IMR-90 (cell line): ENCODE data around the gene IFRD2. TPM values are rescaled to one million over a fixed set of nuclear protein-coding genes. Genes with fewer than 3 reads are reported as not detected.
A peak's percentile ranks its signal among the peaks of the same experiment; 100 is the strongest.

Experiments used
- ATAC-seq: fragments of 200-7000 bp; cut with Tn5 transposase; 2 replicates; pipeline ENCODE4 v1.9.1; 2020; ENCODE audit warnings: low read depth, mild to moderate bottlenecking, moderate library complexity
- BruUV-seq: library from RNA; stranded (reverse); fragments of 400-500 nt; replicated peaks from 2 replicates; lab custom pipeline; 2021; lab: Mats Ljungman, UMichigan
- CTCF ChIA-PET: fragments of 300-600 bp; formaldehyde crosslinking; extraction: SDS; loops from one replicate; lab custom pipeline; 2021; ENCODE audit warnings: antibody characterized with exemption; lab: Yijun Ruan, JAX
- POLR2A ChIA-PET: fragments of 300-600 bp; sonication (Branson Sonifier 250); formaldehyde crosslinking; loops from one replicate; lab custom pipeline; 2022; ENCODE audit warnings: antibody characterized with exemption; ENCODE audit not compliant: unreplicated experiment; lab: Charles Lee
- DNase-seq: peaks from one replicate; pipeline ENCODE4 v3.0.0; 2013
- H2AFZ ChIP-seq: replicated peaks from 2 replicates; pipeline ENCODE3; 2013; ENCODE audit warnings: low read length, mild to moderate bottlenecking; ENCODE audit not compliant: poor library complexity
- H2AK5ac ChIP-seq: 2 replicates; pipeline ENCODE4 v1.6.1; 2013; ENCODE audit warnings: low read depth, low read length, inconsistent platforms
- H2AK9ac ChIP-seq: replicated peaks from 2 replicates; pipeline ENCODE3; 2013; ENCODE audit warnings: mild to moderate bottlenecking, low read depth, low read length, moderate library complexity; ENCODE audit not compliant: poor library complexity
- H2BK120ac ChIP-seq: 2 replicates; pipeline ENCODE4 v1.6.1; 2013; ENCODE audit warnings: low read depth, low read length, inconsistent platforms
- H2BK15ac ChIP-seq: 3 replicates; pipeline ENCODE4 v1.6.1; 2013; ENCODE audit warnings: low read depth, low read length, inconsistent platforms
- H2BK20ac ChIP-seq: 2 replicates; pipeline ENCODE4 v1.6.1; 2013; ENCODE audit warnings: low read depth, mild to moderate bottlenecking, inconsistent platforms, low read length, moderate library complexity
- H2BK5ac ChIP-seq: 2 replicates; pipeline ENCODE4 v1.6.1; 2013; ENCODE audit warnings: mild to moderate bottlenecking, low read depth, low read length, inconsistent platforms; ENCODE audit not compliant: poor library complexity, severe bottlenecking
- H3K14ac ChIP-seq: replicated peaks from 2 replicates; pipeline ENCODE4 v1.6.1; 2013; ENCODE audit warnings: low read depth, low read length, inconsistent platforms
- H3K18ac ChIP-seq: 2 replicates; pipeline ENCODE4 v1.6.1; 2013; ENCODE audit warnings: low read depth, low read length, control low read depth
- H3K23ac ChIP-seq: 2 replicates; pipeline ENCODE4 v1.6.1; 2013; ENCODE audit warnings: low read depth, low read length, inconsistent platforms
- H3K27ac ChIP-seq: 2 replicates; pipeline ENCODE4 v1.5.1; 2013; ENCODE audit warnings: mild to moderate bottlenecking, control low read depth, low read length; ENCODE audit not compliant: insufficient read depth
- H3K27me3 ChIP-seq: 2 replicates; pipeline ENCODE4 v1.6.1; 2013; ENCODE audit warnings: low read length; ENCODE audit not compliant: control insufficient read depth, insufficient read depth
- H3K36me3 ChIP-seq: 2 replicates; pipeline ENCODE4 v1.6.1; 2013; ENCODE audit warnings: low read length, mixed read lengths; ENCODE audit not compliant: control insufficient read depth, insufficient read depth
- H3K4ac ChIP-seq: 2 replicates; pipeline ENCODE4 v1.6.1; 2013; ENCODE audit warnings: low read depth, low read length, inconsistent platforms
- H3K4me1 ChIP-seq: 2 replicates; pipeline ENCODE4 v1.6.1; 2013; ENCODE audit warnings: low read length, mixed read lengths; ENCODE audit not compliant: control insufficient read depth, insufficient read depth
- H3K4me2 ChIP-seq: 2 replicates; pipeline ENCODE4 v1.6.1; 2013; ENCODE audit warnings: low read depth, mild to moderate bottlenecking, control low read depth, low read length, moderate library complexity
- H3K4me3 ChIP-seq: 2 replicates; pipeline ENCODE4 v1.5.1; 2013; ENCODE audit warnings: low read depth, mild to moderate bottlenecking, control low read depth, low read length, moderate library complexity; ENCODE audit not compliant: insufficient read depth
- H3K56ac ChIP-seq: 2 replicates; pipeline ENCODE4 v1.6.1; 2013; ENCODE audit warnings: low read length, inconsistent platforms; ENCODE audit not compliant: insufficient read depth; ENCODE audit errors: extremely low read depth
- H3K79me1 ChIP-seq, 2 experiments: 2 replicates each; pipeline ENCODE4 v1.6.1; 2013; ENCODE audit warnings: low read length in 2 of 2, inconsistent platforms in 1 of 2, low read depth in 1 of 2
- H3K9ac ChIP-seq: 2 replicates; pipeline ENCODE4 v1.6.1; 2013; ENCODE audit warnings: low read depth, low read length, control low read depth
- H3K9me1 ChIP-seq: 2 replicates; pipeline ENCODE4 v1.6.1; 2013; ENCODE audit warnings: low read length, inconsistent platforms; ENCODE audit not compliant: insufficient read depth
- H3K9me3 ChIP-seq: 2 replicates; pipeline ENCODE4 v1.6.1; 2013; ENCODE audit warnings: low read length; ENCODE audit not compliant: control insufficient read depth, insufficient read depth
- H4K20me1 ChIP-seq: 2 replicates; pipeline ENCODE4 v1.6.1; 2013; ENCODE audit warnings: low read length, inconsistent platforms; ENCODE audit not compliant: insufficient read depth
- H4K5ac ChIP-seq: 2 replicates; pipeline ENCODE4 v1.6.1; 2013; ENCODE audit warnings: mild to moderate bottlenecking, low read depth, low read length, control low read depth
- H4K8ac ChIP-seq, 2 experiments: 2 replicates each; pipeline ENCODE4 v1.6.1; 2013; ENCODE audit warnings: low read depth in 2 of 2, low read length in 2 of 2, control low read depth in 1 of 2, inconsistent platforms in 1 of 2
- H4K91ac ChIP-seq: 2 replicates; pipeline ENCODE4 v1.6.1; 2013; ENCODE audit warnings: low read depth, low read length, inconsistent platforms; ENCODE audit not compliant: insufficient read depth
- CEBPB ChIP-seq: IDR thresholded peaks from 2 replicates; pipeline ENCODE4 v1.6.1; 2012; ENCODE audit warnings: low read depth, low read length, improper control_type of control experiment
- ELK1 ChIP-seq: fragments of 150-350 bp; IDR thresholded peaks from 2 replicates; pipeline ENCODE4 v1.6.1; 2016; ENCODE audit warnings: low read depth, mild to moderate bottlenecking, low read length, moderate library complexity, borderline replicate concordance
- FOS ChIP-seq: fragments of 150-350 bp; IDR thresholded peaks from 2 replicates; pipeline ENCODE4 v1.6.1; 2016; ENCODE audit warnings: low read depth, low read length
- RCOR1 ChIP-seq: IDR thresholded peaks from 2 replicates; pipeline ENCODE4 v1.6.1; 2012; ENCODE audit warnings: mild to moderate bottlenecking, low read length, improper control_type of control experiment; ENCODE audit not compliant: insufficient replicate concordance
- USF2 ChIP-seq: fragments of 150-350 bp; IDR thresholded peaks from 2 replicates; pipeline ENCODE4 v1.6.1; 2017; ENCODE audit warnings: mild to moderate bottlenecking, antibody characterized with exemption, low read length, low read depth
- WGBS, 2 experiments: methylation state at CpG; one replicate each; pipeline versions ENCODE4 v1.1.5 to v1.1.7; 2013; ENCODE audit warnings: missing lambda C conversion rate in 2 of 2; ENCODE audit not compliant: insufficient read length in 1 of 2; ENCODE audit errors: extremely low coverage in 2 of 2; 5-methylcytosine and 5-hydroxymethylcytosine counted together
- dilution Hi-C: fragments of 300-500 bp; cut with HindIII; formaldehyde crosslinking; loops from one replicate; pipeline ENCODE4 v1.14.3; 2018; ENCODE audit warnings: low sequenced_read_pairs; ENCODE audit not compliant: unreplicated experiment
- in situ Hi-C: fragments of 300-500 bp; cut with MboI; formaldehyde crosslinking; loops from 3 replicates; pipeline ENCODE4 v1.14.3; 2019; ENCODE audit warnings: low sequenced_read_pairs, inconsistent platforms, mixed read lengths
- intact Hi-C: fragments of 100-400 bp; cut with micrococcal nuclease; formaldehyde crosslinking; loops from 2 replicates; pipeline ENCODE4 v1.10.0; 2022
- polyA plus RNA-seq, 3 experiments: library from polyadenylated mRNA; depleted of rRNA; stranded (reverse); fragments of >200 nt; gene quantifications; 2 replicates each; pipeline ENCODE4 v1.2.3, GENCODE V29; 2012; ENCODE audit warnings: low replicate concordance in 1 of 3
- total RNA-seq: library from RNA; depleted of rRNA; stranded (reverse); fragments of >200 nt; gene quantifications from 2 replicates; pipeline ENCODE4 v1.2.3, GENCODE V29; 2012

IFRD2 gene
- total and polyA plus RNA-seq, 2 of the 4 experiments (the other 2 are of a cell fraction) = 52.7 to 79.1 TPM

- Histone ChIP-seq H3K4me1 (peaks cover 67% of the 10 kb centered on the region), H2AK9ac (peak overlapping the region; percentile 98), H3K56ac (0 out of 2 replicates have a peak overlapping the region, but pooled peaks have one; percentile 65), H3K4me2 (peak overlapping the region; percentile 72; the same call in 1 of the 2 replicates), H4K5ac (peak overlapping the region; percentile 22; the same call in 1 of the 2 replicates), H2BK120ac (peak overlapping the region; percentile 17; the same call in 1 of the 2 replicates), H3K9ac (peak overlapping the region; percentile 61), H3K4me3 (no peak overlapping the region), H3K79me1 (peaks cover 9 to 82% of the 10 kb centered on the region in 2 experiments; a peak in 3 of 4 replicates), H2AFZ (peak overlapping the region; percentile 86), H2BK15ac (peak overlapping the region; percentile 14; the same call in 1 of the 3 replicates), H3K9me1 (peaks cover 14% of the 10 kb centered on the region; the same call in 1 of the 2 replicates), H3K18ac (no peak overlapping the region), H4K91ac (peak overlapping the region; percentile 85; the same call in 1 of the 2 replicates), H3K36me3 (peaks cover 21% of the 10 kb centered on the region), H2BK5ac (peak overlapping the region; percentile 73), H3K27ac (peak overlapping the region; percentile 86), H2BK20ac (no peak overlapping the region; the same call in 1 of the 2 replicates), H4K8ac (peak overlapping the region; percentile 90 to 98; a peak in 2 of 4 replicates), H3K9me3 (no peaks in the 10 kb centered on the region), H3K23ac (0 out of 2 replicates have a peak overlapping the region, but pooled peaks have one; percentile 48), H3K27me3 (no peaks in the 10 kb centered on the region), H4K20me1 (peaks cover 85% of the 10 kb centered on the region), H2AK5ac (peak overlapping the region; percentile 98), H3K14ac (peak overlapping the region; percentile 80), H3K4ac (peak overlapping the region; percentile 91)
- no peak for TF ChIP-seq CEBPB
- TF ChIP-seq RCOR1 = no peak
- TF ChIP-seq USF2 = no peak
- no peak for TF ChIP-seq FOS
- TF ChIP-seq ELK1 = no peak
- no peak for DNase-seq
- BruUV-seq = no TSS peak
- POLR2A ChIA-PET = no interaction called here
- in situ Hi-C loops (no loop called here), intact Hi-C loops (no loop called here), dilution Hi-C loops (no loop called here)
- no peak for ATAC-seq
- CTCF ChIA-PET = interaction anchor here (0.7 kb wide), 1 partner anchor 9 kb away, joined by 3 read pairs; no protein-coding TSS in a partner anchor
- WGBS, 2 experiments = 72% methylated on average over 10 of the region's 16 CpGs; no CpG with 5 or more reads in 1 of the 2 experiments
Measured at GRCh38 chr3:50245251-50245745, 46.9 kb downstream of the IFRD2 start.
